HG03045 (cell line): ENCODE data around the gene DPYD.

Source experiments
- ATAC-seq: cut with Tn5 transposase; IDR thresholded peaks from one replicate; pipeline ENCODE4 v1.9.1; 2021; ENCODE audit warnings: mild to moderate bottlenecking, moderate library complexity; ENCODE audit not compliant: unreplicated experiment

Gene DPYD

DNA sequence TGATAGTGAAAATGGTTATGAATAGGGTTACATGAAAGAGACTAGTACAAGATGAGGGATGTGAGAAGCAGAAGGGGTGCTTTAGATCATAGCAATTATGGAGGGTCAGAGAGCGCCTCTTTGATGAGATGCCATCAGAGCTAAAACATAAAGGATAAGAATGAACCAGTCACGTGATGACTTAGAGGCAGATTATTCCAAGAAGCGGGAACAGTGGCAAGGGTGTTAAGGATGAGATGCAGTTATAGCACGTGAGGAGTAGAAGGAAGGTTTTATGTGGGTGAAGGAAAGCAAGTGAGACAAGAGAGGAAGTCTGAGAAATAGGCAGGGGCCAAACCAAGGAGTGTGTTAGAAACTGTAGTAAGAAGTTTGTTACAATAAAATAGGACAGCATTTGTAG lies 360.1 kb downstream of the DPYD start:
- ATAC-seq = no peak

DNA sequence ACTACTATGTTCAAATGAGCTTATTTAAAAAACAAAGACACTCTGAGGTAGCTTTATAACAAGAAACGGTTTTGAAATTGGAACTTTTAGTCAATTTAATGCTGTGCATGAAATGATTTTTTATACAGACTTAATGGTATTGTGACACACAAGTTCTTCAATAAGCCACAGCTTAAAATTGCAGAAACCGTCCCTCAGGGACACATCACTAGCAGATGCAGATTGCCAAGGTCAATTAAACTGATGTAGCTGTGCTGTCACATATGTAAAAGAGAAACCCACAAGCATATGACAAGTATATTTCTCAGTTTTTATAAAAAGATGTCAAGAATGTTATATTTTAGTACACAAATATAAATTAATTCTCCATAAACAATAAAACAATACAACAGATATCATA lies 366.9 kb downstream of the DPYD start:
- no peak for ATAC-seq

DNA sequence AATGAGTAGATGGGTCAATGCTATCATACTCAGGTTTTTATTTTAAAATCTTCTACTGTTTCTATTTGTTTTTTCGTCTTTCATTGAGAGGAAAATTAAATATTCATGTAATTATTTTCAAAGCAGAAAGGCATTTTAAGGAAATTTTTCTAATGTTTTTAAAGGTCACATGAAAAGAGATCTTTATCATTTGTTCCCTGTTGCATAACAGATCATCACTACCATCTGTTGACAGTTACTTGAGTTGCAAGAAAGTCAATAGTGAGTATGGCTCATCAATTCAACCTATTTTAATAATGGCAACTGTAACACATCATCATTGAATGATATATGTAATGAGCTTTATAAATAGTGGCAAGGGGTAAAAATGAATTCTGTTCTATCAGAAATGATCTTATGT lies 369.7 kb downstream of the DPYD start:
- ATAC-seq = no peak

DNA sequence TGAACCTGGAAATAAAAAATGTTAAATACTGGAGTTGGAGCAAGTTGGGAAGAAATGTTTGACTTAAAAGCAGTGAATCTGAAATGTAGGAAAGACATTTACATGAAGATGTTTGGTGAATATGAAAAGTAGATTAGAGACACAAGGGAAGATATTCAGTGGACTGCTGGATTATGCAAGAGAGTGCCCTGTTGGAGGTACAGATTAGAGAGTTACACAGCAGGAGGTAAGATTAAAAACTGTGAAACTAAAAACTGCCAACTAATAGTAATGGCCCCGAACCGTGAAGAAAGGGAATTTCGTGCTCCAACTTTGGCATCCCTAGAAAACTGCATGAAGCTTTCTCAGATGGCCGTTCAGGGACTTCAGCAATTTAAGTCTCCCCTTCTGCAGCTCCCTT lies 375.4 kb downstream of the DPYD start:
- no peak for ATAC-seq

DNA sequence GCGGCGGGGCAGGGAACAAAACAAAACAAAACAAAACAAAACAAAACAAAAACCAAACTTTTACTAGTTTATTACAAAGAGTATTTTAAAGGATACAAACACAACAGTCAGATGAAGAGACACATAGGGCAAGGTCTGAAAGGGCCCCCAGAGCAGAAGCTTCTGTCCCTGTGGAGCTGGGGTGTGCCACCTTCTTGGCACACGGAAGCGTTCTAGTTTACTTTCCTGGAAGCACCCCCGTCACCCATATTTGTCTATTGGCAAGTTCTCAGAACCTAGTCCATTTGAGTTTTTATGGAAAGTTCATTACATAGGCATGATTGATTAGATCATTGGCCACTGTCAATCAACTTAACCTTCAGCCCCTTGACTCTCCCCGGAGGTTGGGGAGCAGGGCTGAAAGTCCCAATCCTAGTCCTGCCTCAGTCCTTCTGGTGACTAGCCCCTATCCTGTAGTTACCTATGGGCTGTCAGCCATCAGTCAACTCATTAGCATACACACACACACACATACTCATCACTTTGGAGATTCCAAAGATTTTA lies 380.4 kb downstream of the DPYD start:
- no peak for ATAC-seq

DNA sequence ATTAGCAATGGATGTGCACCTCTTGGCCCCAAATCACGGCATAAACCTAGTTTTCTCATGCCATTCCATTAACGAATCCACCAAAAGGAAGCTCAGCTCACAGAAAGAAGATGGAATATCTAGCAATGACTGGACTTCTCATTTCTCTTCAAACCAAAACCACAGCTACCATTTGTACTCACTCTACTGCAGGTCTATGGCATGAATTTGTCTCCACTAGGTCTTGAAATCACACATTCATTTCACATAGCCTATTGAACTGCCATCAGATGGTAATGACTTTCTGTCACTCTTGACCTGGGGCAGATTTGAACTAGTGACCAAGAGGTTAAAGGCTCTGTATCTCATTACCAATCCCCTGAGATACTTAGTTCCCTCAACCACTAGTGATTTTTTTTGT lies 382.7 kb downstream of the DPYD start:
- no peak for ATAC-seq

DNA sequence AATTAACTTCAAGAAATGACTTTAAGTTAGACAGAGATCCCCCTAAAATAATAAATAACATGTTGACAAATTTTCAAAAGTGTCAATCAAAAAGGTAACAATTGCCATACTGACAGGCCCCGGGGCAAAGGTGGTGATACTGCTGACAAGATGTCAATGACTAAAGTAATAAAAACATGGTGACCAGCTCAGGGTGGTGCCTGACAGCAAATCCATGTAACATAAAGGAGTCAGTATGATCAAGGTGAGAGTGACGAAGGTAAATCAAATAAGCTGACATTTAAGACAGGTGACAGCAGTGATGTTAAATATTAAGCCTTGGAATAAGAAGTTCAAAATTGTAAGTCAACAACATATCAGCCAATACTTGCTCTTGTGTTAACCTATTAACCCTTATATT lies 387.5 kb downstream of the DPYD start:
- no peak for ATAC-seq

DNA sequence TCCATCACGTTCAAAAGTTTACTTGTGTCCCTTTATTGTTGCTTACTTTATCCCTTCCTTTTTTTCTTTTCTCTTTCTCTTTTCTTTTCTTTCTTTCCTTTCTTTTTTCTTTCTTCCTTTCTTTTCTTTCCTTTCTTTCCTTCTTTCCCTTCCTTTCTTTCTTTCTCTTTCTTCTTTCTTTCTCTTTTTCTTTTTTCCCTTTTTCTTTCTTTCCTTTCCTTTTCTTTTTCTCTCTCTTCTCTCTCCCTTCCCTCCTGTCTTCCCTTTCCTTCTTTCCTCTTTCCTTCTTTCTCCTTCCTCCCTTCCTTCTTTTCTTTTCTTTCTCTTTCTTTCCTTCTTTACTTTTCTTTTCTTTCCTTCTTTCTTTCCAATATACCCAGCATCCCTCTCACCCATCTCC lies 391.2 kb downstream of the DPYD start:
- ATAC-seq = no peak

DNA sequence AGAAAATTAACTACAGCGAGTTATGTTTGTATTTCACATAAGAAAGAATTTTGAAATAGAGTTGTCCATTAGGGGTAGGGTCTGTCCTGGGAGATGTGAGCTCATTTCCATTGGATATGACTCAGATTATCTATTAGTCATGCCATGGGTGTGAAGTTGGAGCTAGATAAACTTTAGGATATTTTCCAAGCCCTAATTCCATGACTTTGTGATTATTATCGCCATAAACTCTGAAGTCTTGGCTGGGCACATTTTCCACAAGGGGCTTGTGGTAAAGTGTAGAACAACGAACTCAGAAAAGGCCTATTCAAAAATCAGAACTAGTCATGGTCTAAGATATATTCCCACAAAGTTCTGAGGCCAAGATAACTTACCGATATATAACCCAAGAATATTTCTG lies 396.6 kb downstream of the DPYD start:
- no peak for ATAC-seq

DNA sequence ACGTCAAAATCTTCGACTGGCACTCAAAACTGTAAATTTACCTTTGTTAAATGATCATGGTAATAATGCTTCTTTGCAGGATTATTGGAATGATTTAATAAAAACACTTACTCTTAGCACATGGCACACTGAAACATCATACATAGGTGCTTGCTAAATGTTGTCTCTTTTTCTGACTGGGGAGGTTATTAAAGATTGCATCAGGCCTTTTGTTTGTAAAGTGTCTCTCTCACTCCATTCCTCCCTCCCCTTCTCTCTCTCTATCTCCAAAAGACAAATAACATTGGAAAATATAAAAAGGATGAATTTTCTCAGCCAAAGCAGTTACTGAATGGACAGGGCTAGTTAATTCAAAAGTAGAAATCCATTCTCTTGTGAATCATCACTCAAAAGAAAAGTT lies 404.2 kb downstream of the DPYD start:
- no peak for ATAC-seq

DNA sequence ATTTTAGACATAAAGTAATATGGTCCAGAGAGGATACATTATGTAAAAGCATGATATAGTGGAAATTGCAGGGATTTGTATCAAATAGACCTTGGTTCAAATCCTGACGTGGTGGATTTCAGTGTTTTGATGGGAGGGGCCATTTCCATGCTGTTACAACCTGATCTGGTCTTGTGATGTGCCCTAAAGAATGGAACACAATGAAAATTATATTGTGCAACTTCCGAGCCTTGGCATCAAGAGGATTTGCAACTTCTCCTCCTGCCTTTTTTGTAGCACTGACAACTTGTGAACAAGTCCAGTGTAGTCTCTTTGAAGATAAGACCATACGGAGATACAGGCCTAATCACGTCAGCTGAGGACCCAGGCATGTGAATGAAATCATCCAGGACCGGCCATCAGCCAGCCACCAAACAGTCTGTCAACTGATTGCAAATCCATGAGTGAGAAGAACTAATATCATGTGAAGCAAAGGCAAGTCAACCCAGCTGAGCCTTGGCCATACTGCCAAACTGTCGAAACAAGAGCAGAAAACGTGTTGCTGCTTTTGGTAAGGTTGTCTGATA lies 412.1 kb downstream of the DPYD start:
- ATAC-seq = no peak

DNA sequence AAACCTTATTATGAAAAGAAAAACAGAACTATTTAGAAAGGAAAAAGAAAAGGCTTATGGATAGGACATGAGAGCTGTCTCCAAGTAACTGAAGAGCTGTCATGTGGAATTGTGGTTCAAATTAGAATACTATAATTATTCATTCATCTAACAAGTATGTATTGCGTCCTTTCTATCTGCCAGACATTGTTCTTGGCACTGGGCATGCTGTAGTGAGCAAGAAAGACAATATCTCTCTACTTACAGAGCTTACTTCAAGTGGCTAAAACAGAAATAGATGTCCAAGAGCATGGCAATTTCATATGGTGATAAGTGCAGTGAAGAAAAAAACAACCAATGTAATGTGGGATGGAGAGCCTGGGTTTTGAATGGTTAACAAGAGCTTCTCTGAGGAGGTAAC lies 413.0 kb downstream of the DPYD start:
- no peak for ATAC-seq

DNA sequence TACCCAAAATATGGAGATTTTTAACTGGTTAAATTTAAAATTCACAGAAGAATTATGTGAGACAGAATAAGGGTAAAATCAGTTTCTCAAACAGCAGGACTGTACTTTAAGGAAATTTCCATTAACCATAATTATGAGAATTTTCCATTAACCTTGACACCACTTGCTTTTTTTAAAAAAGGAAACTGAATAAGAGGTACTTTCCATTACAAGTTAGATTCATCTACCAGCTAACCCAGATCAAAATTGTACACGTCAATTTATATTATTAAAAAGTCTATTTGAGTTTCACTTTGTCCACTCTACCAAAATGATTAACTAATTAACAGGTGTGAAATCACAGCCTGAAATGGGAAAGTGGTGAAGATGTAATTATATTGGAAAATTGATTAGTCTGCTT lies 414.5 kb downstream of the DPYD start:
- ATAC-seq = no peak

DNA sequence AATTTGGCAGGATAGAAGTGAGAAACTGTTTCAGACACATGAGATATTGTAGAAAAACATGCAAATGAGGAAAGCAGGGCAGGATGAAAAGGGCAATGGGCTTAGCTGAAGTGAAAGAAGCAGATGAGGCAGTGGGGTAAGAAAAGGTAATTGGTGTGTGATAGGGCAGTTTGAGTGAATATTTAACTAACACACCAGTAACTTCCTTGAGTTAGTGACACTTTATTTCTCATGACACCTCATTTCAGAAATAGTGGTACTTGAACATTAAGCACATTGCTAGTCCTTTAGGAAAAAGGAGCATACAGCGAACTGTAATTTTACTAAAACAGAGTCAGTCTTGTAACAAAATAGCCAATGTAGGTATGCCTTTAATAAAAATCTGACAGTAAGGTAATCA lies 415.0 kb downstream of the DPYD start:
- ATAC-seq = peak; percentile 88

DNA sequence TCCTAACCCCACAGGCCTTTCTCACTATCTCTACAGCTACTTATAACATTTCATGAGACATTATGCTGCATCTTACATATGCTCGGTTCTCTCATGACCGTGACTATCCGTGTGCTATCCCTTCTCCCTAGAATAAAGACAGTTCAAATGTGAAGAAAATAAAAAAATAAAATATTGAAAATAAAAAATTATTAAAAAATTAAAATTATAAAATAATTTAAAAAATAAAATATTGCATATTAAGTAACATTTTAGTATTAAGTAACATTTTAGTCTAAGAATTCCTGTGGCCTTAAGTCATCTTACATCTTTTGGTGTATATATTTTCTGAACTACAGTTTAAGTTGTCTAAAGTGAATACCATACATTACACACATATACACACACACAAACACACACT lies 415.5 kb downstream of the DPYD start:
- no peak for ATAC-seq

DNA sequence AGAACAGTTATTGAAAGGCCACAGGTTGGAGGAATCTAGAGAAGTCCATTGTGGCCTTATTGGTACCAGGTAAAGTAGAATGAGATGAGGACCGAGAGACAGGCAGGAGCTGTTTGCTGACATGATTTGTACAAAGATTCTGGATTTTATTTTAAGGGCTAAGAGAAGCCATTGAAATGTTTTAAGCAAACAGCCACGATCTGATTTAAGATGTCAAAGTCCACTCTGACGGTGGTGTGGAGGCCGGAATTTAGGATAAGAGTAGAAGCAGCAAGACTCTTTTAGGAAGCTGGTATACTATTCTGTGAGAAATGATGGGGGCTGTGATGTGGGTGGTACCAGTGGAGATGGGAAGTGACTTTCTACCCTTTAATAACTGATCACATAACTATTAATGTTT lies 418.5 kb downstream of the DPYD start:
- no peak for ATAC-seq

DNA sequence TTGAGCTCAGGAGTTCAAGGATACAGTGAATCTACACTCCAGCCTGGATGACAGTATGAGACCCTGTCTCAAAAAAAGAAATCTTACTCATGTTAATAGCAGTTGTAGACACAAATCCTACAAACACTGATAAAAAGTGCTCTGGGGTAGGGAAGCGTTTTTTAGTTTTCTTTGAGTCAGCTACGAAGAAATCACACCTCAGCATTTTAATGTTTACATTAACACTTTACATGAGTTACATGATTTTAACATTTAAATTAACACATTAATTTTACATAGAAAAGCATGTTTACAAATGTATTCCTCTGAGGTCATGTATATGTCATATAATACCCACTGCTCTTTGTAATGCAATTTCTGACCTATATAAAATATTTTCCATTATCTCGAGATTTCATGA lies 419.2 kb downstream of the DPYD start:
- no peak for ATAC-seq

DNA sequence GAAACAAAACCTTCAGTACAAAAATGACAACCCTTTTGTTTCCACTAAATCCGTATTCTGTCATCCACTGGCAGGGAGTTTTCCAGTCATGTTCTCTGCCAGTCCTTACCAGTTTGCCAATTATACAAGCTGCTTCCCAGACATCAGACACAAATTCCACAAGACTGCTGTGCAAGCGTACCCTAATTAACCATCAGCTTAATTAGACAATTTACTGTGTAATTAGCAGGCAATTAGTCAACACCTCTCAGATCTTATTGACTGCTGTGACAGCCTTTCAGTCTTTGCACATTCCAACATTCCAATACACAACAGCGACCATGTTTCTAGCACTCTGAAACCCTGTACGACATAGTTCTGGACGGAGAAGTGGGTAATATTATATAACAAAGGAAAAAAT lies 420.1 kb downstream of the DPYD start:
- no peak for ATAC-seq

DNA sequence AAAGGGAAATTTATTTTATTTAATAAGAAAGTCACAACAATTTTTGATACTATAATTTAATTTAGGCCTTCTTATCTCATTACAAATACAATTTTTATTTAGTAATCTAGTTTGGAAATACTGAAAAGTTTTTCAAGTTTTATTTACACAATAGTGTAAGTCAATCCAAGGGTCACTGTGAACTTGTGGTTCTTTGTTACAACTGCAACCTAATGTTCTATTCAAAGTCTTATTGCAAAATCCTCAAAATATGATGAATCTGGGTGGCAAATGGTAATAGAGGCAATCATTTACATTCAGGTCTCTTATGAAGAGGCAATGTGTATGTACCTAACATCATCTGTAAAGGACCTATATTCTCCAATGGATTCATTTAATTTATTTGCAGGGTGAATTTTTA lies 421.2 kb downstream of the DPYD start:
- ATAC-seq = no peak

DNA sequence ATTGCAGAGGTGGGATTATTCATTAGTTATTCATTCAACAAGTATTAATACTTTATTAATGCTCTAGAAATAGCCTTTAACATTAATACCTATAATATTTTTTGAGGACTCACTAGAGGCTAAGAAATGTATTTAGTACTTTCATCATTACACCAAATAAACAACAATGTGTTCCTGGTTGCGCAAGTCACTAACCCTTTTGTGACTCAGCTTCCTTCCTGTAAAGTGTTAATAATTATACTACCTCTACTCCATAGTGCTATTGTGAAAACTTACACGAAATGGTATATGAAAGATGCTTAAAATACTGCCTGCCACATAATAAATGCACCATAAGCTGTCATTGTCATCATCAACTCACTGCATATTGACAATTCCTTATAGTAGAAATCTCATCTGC lies 431.0 kb downstream of the DPYD start:
- no peak for ATAC-seq

DNA sequence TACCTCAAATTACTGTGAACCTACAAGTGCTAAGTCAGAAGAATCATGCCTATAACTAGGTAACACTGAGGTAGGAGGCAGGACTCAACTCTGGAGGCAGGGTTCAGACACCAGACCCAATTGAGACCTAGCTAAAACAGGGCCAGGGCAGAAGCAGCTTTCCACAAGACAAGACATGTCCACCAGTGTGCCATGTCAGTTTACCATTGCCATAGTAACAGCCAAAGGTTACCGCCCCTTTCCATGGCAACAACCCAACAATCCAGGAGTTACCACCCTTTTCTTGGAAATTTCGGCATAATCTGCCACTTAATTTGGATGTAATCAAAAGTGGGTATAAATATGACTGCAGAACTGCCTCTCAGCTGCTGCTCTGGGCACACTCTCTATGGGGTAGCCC lies 432.3 kb downstream of the DPYD start:
- no peak for ATAC-seq

DNA sequence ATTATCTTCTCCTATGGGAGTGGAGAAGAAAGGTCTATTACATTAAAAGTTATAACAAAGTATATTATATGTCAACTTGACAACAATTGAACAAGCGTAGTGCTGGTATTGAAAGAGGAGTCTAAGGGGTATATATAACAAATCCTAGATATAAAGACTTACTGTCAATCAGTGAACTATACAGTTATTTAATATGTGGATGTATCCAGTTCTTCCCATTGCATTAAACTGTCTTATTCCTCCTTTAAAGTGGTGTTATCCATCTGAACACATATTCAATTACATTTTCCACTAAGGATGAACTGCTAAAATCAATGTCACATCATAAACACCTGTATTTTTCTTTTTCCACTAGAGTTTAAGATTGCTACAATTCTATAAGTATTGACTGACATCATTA lies 438.8 kb downstream of the DPYD start:
- no peak for ATAC-seq

DNA sequence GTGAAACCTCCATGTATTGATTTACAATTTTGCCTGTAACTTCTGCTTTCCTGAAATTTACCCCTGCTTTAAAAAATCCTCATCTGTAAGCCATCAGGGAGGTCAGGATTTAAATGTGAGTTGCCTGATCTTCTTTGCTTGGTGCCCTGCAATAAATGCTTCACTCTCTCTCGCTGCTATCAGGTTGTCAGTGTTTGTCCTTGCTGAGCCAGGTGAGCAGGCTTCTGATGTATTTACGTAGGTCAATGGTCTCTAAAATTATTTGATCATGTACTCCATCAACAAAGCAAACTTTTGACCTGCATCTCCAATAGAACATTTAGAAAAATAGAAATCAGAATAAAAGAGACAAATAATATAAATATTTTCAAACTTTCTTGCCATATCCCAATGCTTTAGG lies 453.4 kb downstream of the DPYD start:
- ATAC-seq = no peak

DNA sequence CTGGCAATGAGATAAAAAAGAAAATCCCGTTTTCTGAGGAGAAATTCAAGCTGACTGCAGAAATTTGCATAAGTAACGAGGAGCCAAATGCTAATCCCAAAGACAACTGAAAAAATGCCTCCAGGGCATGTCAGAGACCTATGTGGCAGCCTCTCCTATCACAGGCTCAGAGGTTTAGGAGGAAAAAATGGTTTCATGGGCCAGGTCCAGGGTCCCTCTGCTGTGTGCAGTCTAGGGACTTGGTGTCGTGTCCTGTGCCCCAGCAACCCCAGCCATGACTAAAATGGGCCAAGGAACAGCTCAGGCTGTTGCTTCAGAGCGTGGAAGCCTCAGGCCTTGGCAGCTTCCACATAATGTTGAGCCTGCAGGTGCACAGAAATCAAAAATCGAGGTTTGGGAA lies 456.5 kb downstream of the DPYD start:
- ATAC-seq = no peak
